Gastrocnemius medialis (tissue), 4 donors: Measurements from ENCODE around the gene HHEX.

Experiments used
- CTCF ChIP-seq, 5 experiments: fragments of 450-650 bp in 3 of 5; fragments of 200-600 bp in 2 of 5; sonication (generic) in 2 of 5; IDR thresholded peaks in 4 of 5; conservative IDR thresholded peaks in 1 of 5; 1 replicate in 4 of 5; 2 replicates in 1 of 5; pipeline ENCODE4 v1.5.1; 2016 to 2019; ENCODE audit warnings: antibody characterized with exemption in 5 of 5, mild to moderate bottlenecking in 3 of 5, moderate library complexity in 3 of 5
- POLR2A ChIP-seq, 2 donors: fragments of 450-650 bp; IDR thresholded peaks; one replicate each; pipeline ENCODE4 v1.6.1; 2017; ENCODE audit warnings: antibody characterized with exemption in 2 of 2, mild to moderate bottlenecking in 2 of 2, moderate library complexity in 2 of 2

- TF ChIP-seq CTCF (IDR thresholded peaks at IDR 0.05 in 4 of 5, conservative IDR thresholded peaks at IDR 0.05 in 1 of 5) (no peak), POLR2A (IDR thresholded peaks at IDR 0.05) (no peak)
These were observed 26.9 kb upstream of the HHEX start for GRCh38 chr10:92662848-92663247.
